Measurements from ENCODE around the gene ZNF784. TPM values are rescaled to one million over a fixed set of nuclear protein-coding genes. Genes with fewer than 3 reads are reported as not detected.

ZNF784 gene
- total and polyA plus RNA-seq, 9 donors = 5.3 to 9.8 (median 8.5) TPM

GRCh38 chr19:55667958-55668357, 43.6 kb upstream of the ZNF784 start:
- no peak for DNase-seq
- Histone ChIP-seq H3K4me3 (ENCODE audit: low read length) (no peak overlapping the region), H3K4me1 (ENCODE audit: control insufficient read depth, insufficient read depth, low read length) (peaks cover 4% of the 10 kb centered on the region), H3K27me3 (ENCODE audit: control insufficient read depth, insufficient read depth, low read length) (no peaks in the 10 kb centered on the region), H3K36me3 (ENCODE audit: control insufficient read depth, insufficient read depth, low read length) (peaks cover 75% of the 10 kb centered on the region), H3K9me3 (replicated peaks; ENCODE audit: control insufficient read depth, low read depth, low read length) (no peaks in the 10 kb centered on the region), H3K27ac (ENCODE audit: low read length) (no peak overlapping the region)
- 90% methylated on average over 11 of the region's 11 CpGs for WGBS (ENCODE audit: insufficient coverage)

- peaks cover 79% of the 10 kb centered on the region for H3K36me3 ChIP-seq (ENCODE audit: control insufficient read depth, insufficient read depth, low read length)
- no peaks in the 10 kb centered on the region for H3K27me3 ChIP-seq (ENCODE audit: control insufficient read depth, insufficient read depth, low read length)
- H3K4me3 ChIP-seq (ENCODE audit: low read length) = no peak overlapping the region
- DNase-seq = no peak
- 81% methylated on average over 4 of the region's 12 CpGs for WGBS (ENCODE audit: insufficient coverage)
- no peak overlapping the region for H3K27ac ChIP-seq (ENCODE audit: low read length)
- H3K9me3 ChIP-seq (replicated peaks; ENCODE audit: control insufficient read depth, low read depth, low read length) = no peaks in the 10 kb centered on the region
- peaks cover 4% of the 10 kb centered on the region for H3K4me1 ChIP-seq (ENCODE audit: control insufficient read depth, insufficient read depth, low read length)
Measured at GRCh38 chr19:55667511-55667910, 43.1 kb upstream of the ZNF784 start.

- H3K9me3 ChIP-seq (replicated peaks; ENCODE audit: control insufficient read depth, low read depth, low read length) = no peaks in the 10 kb centered on the region
- 100% methylated on average over 2 of the region's 4 CpGs for WGBS (ENCODE audit: insufficient coverage)
- H3K4me3 ChIP-seq (ENCODE audit: low read length) = no peak overlapping the region
- peaks cover 4% of the 10 kb centered on the region for H3K4me1 ChIP-seq (ENCODE audit: control insufficient read depth, insufficient read depth, low read length)
- no peak overlapping the region for H3K27ac ChIP-seq (ENCODE audit: low read length)
- H3K36me3 ChIP-seq (ENCODE audit: control insufficient read depth, insufficient read depth, low read length) = peaks cover 80% of the 10 kb centered on the region
- DNase-seq = no peak
- H3K27me3 ChIP-seq (ENCODE audit: control insufficient read depth, insufficient read depth, low read length) = no peaks in the 10 kb centered on the region
Measured at GRCh38 chr19:55667006-55667381, 42.6 kb upstream of the ZNF784 start.

- H3K4me1 ChIP-seq (ENCODE audit: control insufficient read depth, insufficient read depth, low read length) = peaks cover 4% of the 10 kb centered on the region
- H3K27me3 ChIP-seq (ENCODE audit: control insufficient read depth, insufficient read depth, low read length) = no peaks in the 10 kb centered on the region
- 84% methylated on average over 11 of the region's 12 CpGs for WGBS (ENCODE audit: insufficient coverage)
- no peaks in the 10 kb centered on the region for H3K9me3 ChIP-seq (replicated peaks; ENCODE audit: control insufficient read depth, low read depth, low read length)
- no peak for DNase-seq
- H3K27ac ChIP-seq (ENCODE audit: low read length) = no peak overlapping the region
- H3K36me3 ChIP-seq (ENCODE audit: control insufficient read depth, insufficient read depth, low read length) = peaks cover 85% of the 10 kb centered on the region
- no peak overlapping the region for H3K4me3 ChIP-seq (ENCODE audit: low read length)
Measured at GRCh38 chr19:55666343-55667005, 42.1 kb upstream of the ZNF784 start.

GRCh38 chr19:55663846-55664536, 39.6 kb upstream of the ZNF784 start:
- no peak overlapping the region for H3K4me3 ChIP-seq (ENCODE audit: low read length)
- no peaks in the 10 kb centered on the region for H3K27me3 ChIP-seq (ENCODE audit: control insufficient read depth, insufficient read depth, low read length)
- no peaks in the 10 kb centered on the region for H3K4me1 ChIP-seq (ENCODE audit: control insufficient read depth, insufficient read depth, low read length)
- H3K9me3 ChIP-seq (replicated peaks; ENCODE audit: control insufficient read depth, low read depth, low read length) = no peaks in the 10 kb centered on the region
- H3K36me3 ChIP-seq (ENCODE audit: control insufficient read depth, insufficient read depth, low read length) = peaks cover 89% of the 10 kb centered on the region
- 87% methylated on average over 20 of the region's 20 CpGs for WGBS (ENCODE audit: insufficient coverage)
- no peak for DNase-seq
- H3K27ac ChIP-seq (ENCODE audit: low read length) = no peak overlapping the region

- Histone ChIP-seq H3K36me3 (ENCODE audit: control insufficient read depth, insufficient read depth, low read length) (peaks cover 79% of the 10 kb centered on the region), H3K9me3 (replicated peaks; ENCODE audit: control insufficient read depth, low read depth, low read length) (no peaks in the 10 kb centered on the region), H3K27ac (ENCODE audit: low read length) (no peak overlapping the region), H3K4me3 (ENCODE audit: low read length) (no peak overlapping the region), H3K27me3 (ENCODE audit: control insufficient read depth, insufficient read depth, low read length) (no peaks in the 10 kb centered on the region), H3K4me1 (ENCODE audit: control insufficient read depth, insufficient read depth, low read length) (peaks cover 14% of the 10 kb centered on the region)
- no peak for DNase-seq
- WGBS (ENCODE audit: insufficient coverage) = 62% methylated on average over 7 of the region's 7 CpGs
Measured at GRCh38 chr19:55661826-55662225, 37.5 kb upstream of the ZNF784 start.

GRCh38 chr19:55660991-55661390, 36.6 kb upstream of the ZNF784 start:
- Histone ChIP-seq H3K9me3 (replicated peaks; ENCODE audit: control insufficient read depth, low read depth, low read length) (no peaks in the 10 kb centered on the region), H3K27ac (ENCODE audit: low read length) (no peak overlapping the region), H3K36me3 (ENCODE audit: control insufficient read depth, insufficient read depth, low read length) (peaks cover 76% of the 10 kb centered on the region), H3K4me3 (ENCODE audit: low read length) (no peak overlapping the region), H3K4me1 (ENCODE audit: control insufficient read depth, insufficient read depth, low read length) (peaks cover 22% of the 10 kb centered on the region), H3K27me3 (ENCODE audit: control insufficient read depth, insufficient read depth, low read length) (no peaks in the 10 kb centered on the region)
- no peak for DNase-seq
- WGBS (ENCODE audit: insufficient coverage) = 70% methylated on average over 15 of the region's 16 CpGs

GRCh38 chr19:55660404-55660803, 36.0 kb upstream of the ZNF784 start:
- Histone ChIP-seq H3K27me3 (ENCODE audit: control insufficient read depth, insufficient read depth, low read length) (no peaks in the 10 kb centered on the region), H3K27ac (ENCODE audit: low read length) (no peak overlapping the region), H3K4me1 (ENCODE audit: control insufficient read depth, insufficient read depth, low read length) (peaks cover 25% of the 10 kb centered on the region), H3K36me3 (ENCODE audit: control insufficient read depth, insufficient read depth, low read length) (peaks cover 73% of the 10 kb centered on the region), H3K9me3 (replicated peaks; ENCODE audit: control insufficient read depth, low read depth, low read length) (no peaks in the 10 kb centered on the region), H3K4me3 (ENCODE audit: low read length) (no peak overlapping the region)
- no peak for DNase-seq
- WGBS (ENCODE audit: insufficient coverage) = 87% methylated on average over 6 of the region's 12 CpGs

- H3K27me3 ChIP-seq (ENCODE audit: control insufficient read depth, insufficient read depth, low read length) = no peaks in the 10 kb centered on the region
- no peak overlapping the region for H3K4me3 ChIP-seq (ENCODE audit: low read length)
- DNase-seq = no peak
- no peak overlapping the region for H3K27ac ChIP-seq (ENCODE audit: low read length)
- H3K9me3 ChIP-seq (replicated peaks; ENCODE audit: control insufficient read depth, low read depth, low read length) = no peaks in the 10 kb centered on the region
- H3K4me1 ChIP-seq (ENCODE audit: control insufficient read depth, insufficient read depth, low read length) = peaks cover 25% of the 10 kb centered on the region
- WGBS (ENCODE audit: insufficient coverage) = 86% methylated on average over 3 of the region's 9 CpGs
- peaks cover 70% of the 10 kb centered on the region for H3K36me3 ChIP-seq (ENCODE audit: control insufficient read depth, insufficient read depth, low read length)
Measured at GRCh38 chr19:55659822-55660221, 35.5 kb upstream of the ZNF784 start.

- no peaks in the 10 kb centered on the region for H3K27me3 ChIP-seq (ENCODE audit: control insufficient read depth, insufficient read depth, low read length)
- H3K4me3 ChIP-seq (ENCODE audit: low read length) = no peak overlapping the region
- peaks cover 61% of the 10 kb centered on the region for H3K36me3 ChIP-seq (ENCODE audit: control insufficient read depth, insufficient read depth, low read length)
- H3K4me1 ChIP-seq (ENCODE audit: control insufficient read depth, insufficient read depth, low read length) = peaks cover 25% of the 10 kb centered on the region
- 86% methylated on average over 37 of the region's 37 CpGs for WGBS (ENCODE audit: insufficient coverage)
- no peaks in the 10 kb centered on the region for H3K9me3 ChIP-seq (replicated peaks; ENCODE audit: control insufficient read depth, low read depth, low read length)
- no peak overlapping the region for H3K27ac ChIP-seq (ENCODE audit: low read length)
- DNase-seq = no peak
Measured at GRCh38 chr19:55658846-55659459, 34.6 kb upstream of the ZNF784 start.

Measured in muscle of leg (tissue), 11 donors.